Panc1 (cell line): ENCODE data around the gene CPNE7. TPM values are rescaled to one million over a fixed set of nuclear protein-coding genes. Genes with fewer than 3 reads are reported as not detected.

Experiments
- ATAC-seq: fragments of 200-7000 bp; cut with Tn5 transposase; 2 replicates; pipeline ENCODE4 v1.9.1; 2020; ENCODE audit warnings: mild to moderate bottlenecking, moderate library complexity
- BruUV-seq: library from RNA; stranded (reverse); fragments of 400-500 nt; replicated peaks from 2 replicates; lab custom pipeline; 2021; lab: Mats Ljungman, UMichigan
- CTCF ChIA-PET: fragments of 300-600 bp; sonication (Branson Sonifier 250); formaldehyde crosslinking; loops from one replicate; lab custom pipeline; 2022; ENCODE audit warnings: antibody characterized with exemption; lab: Charles Lee
- POLR2A ChIA-PET: fragments of 300-600 bp; sonication (Branson Sonifier 250); formaldehyde crosslinking; loops from one replicate; lab custom pipeline; 2022; ENCODE audit warnings: antibody characterized with exemption; lab: Charles Lee
- DNase-seq: peaks from one replicate; pipeline ENCODE4 v3.0.0-alpha.2; 2010; ENCODE audit warnings: low read depth, low spot score
- H3K27ac ChIP-seq: 2 replicates; pipeline ENCODE4 v1.5.1; 2011; ENCODE audit warnings: mild to moderate bottlenecking, low read length, inconsistent platforms
- H3K27me3 ChIP-seq: fragments of 200-500 bp; sonication (Bioruptor generic); 2 replicates; pipeline ENCODE4 v1.6.0; 2014; ENCODE audit warnings: low read length, inconsistent platforms; ENCODE audit not compliant: control insufficient read depth, insufficient read depth
- H3K36me3 ChIP-seq: fragments of 200-500 bp; sonication (Bioruptor generic); 2 replicates; pipeline ENCODE4 v1.5.1; 2014; ENCODE audit warnings: inconsistent platforms, mild to moderate bottlenecking, low read length, moderate library complexity; ENCODE audit not compliant: control insufficient read depth, insufficient read depth
- H3K4me1 ChIP-seq: 2 replicates; pipeline ENCODE4 v1.5.1; 2011; ENCODE audit warnings: inconsistent platforms, mild to moderate bottlenecking, low read length, moderate library complexity; ENCODE audit not compliant: control insufficient read depth, insufficient read depth
- H3K4me3 ChIP-seq, 2 experiments: 2 replicates each; pipeline ENCODE4 v1.5.1; 2011 to 2012; ENCODE audit warnings: low read depth in 2 of 2, low read length in 2 of 2, mild to moderate bottlenecking in 2 of 2, inconsistent platforms in 1 of 2, moderate library complexity in 1 of 2
- H3K9me3 ChIP-seq: fragments of 200-500 bp; sonication (Bioruptor generic); 2 replicates; pipeline ENCODE4 v1.5.1; 2014; ENCODE audit warnings: low read depth, mild to moderate bottlenecking, inconsistent platforms, low read length, moderate library complexity; ENCODE audit not compliant: control insufficient read depth, insufficient read depth
- POLR2AphosphoS5 ChIP-seq: IDR thresholded peaks from 2 replicates; pipeline ENCODE4 v1.6.1; 2012; ENCODE audit warnings: mild to moderate bottlenecking, low read depth, low read length, moderate library complexity
- SIN3A ChIP-seq: IDR thresholded peaks from 2 replicates; pipeline ENCODE4 v1.6.1; 2012; ENCODE audit warnings: low read depth, mild to moderate bottlenecking, low read length, moderate library complexity, borderline replicate concordance; ENCODE audit not compliant: insufficient read depth
- TCF7L2 ChIP-seq: IDR thresholded peaks from 2 replicates; pipeline ENCODE4 v1.6.1; 2011; ENCODE audit warnings: mild to moderate bottlenecking, low read depth, low read length, inconsistent platforms
- in situ Hi-C: cut with HindIII; loops from 2 replicates; pipeline ENCODE4 v1.10.0; 2016; ENCODE audit warnings: low sequenced_read_pairs, low pct_unique_long_range_greater_than_20kb
- intact Hi-C: fragments of 100-400 bp; cut with micrococcal nuclease; formaldehyde crosslinking; loops from one replicate; pipeline ENCODE4 v1.10.0; 2022; ENCODE audit not compliant: unreplicated experiment
- total RNA-seq: library from RNA; stranded (reverse); gene quantifications from one replicate; pipeline ENCODE4 v1.2.1, GENCODE V29; 2021; ENCODE audit not compliant: unreplicated experiment
- TF ChIP-seq, protein P1 (sequence below): fragments of 450-650 bp; IDR thresholded peaks from 2 replicates; pipeline ENCODE4 v1.5.1; 2017; ENCODE audit warnings: mild to moderate bottlenecking
- TF ChIP-seq, protein P2 (sequence below), 2 experiments: IDR thresholded peaks; 2 replicates each; pipeline ENCODE4 v1.6.1; 2011 to 2012; ENCODE audit warnings: low read depth in 2 of 2, control low read depth in 1 of 2, low read length in 1 of 2, mild to moderate bottlenecking in 1 of 2, moderate library complexity in 1 of 2; ENCODE audit not compliant: insufficient read depth in 1 of 2

Gene CPNE7
- total RNA-seq, 1 experiment from 2014 or later: 32.7 TPM

DNA sequence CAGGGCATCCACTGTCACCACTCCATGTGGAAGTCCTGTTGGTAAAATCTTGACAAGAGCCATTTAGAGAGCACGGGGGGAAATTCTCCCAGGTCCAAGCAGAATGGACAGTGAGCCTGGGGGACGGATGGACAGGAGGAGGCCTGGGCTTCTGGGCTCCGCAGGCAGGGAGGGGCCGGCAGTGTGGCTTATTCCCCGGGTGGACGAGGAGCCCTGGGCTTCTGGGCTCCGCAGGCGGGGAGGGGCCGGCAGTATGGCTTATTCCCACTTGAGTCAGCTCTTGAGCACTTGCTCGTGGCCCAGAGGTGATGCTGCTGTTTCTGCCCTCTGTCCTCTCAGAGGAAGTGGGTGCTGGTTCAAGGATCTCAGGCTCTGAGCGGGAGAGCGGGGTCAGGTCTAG, 37.3 kb upstream of the CPNE7 start:
- ChIA-PET POLR2A (no interaction called here), CTCF (no interaction called here)
- no peak for ATAC-seq
- in situ Hi-C loops (no loop called here), intact Hi-C loops (no loop called here)
- Histone ChIP-seq H3K4me3 (no peak overlapping the region), H3K4me1 (no peaks in the 10 kb centered on the region), H3K9me3 (no peaks in the 10 kb centered on the region), H3K27ac (no peak overlapping the region), H3K27me3 (no peaks in the 10 kb centered on the region), H3K36me3 (no peaks in the 10 kb centered on the region; the same call in none of the 2 replicates)
- TF ChIP-seq, protein P1, sequence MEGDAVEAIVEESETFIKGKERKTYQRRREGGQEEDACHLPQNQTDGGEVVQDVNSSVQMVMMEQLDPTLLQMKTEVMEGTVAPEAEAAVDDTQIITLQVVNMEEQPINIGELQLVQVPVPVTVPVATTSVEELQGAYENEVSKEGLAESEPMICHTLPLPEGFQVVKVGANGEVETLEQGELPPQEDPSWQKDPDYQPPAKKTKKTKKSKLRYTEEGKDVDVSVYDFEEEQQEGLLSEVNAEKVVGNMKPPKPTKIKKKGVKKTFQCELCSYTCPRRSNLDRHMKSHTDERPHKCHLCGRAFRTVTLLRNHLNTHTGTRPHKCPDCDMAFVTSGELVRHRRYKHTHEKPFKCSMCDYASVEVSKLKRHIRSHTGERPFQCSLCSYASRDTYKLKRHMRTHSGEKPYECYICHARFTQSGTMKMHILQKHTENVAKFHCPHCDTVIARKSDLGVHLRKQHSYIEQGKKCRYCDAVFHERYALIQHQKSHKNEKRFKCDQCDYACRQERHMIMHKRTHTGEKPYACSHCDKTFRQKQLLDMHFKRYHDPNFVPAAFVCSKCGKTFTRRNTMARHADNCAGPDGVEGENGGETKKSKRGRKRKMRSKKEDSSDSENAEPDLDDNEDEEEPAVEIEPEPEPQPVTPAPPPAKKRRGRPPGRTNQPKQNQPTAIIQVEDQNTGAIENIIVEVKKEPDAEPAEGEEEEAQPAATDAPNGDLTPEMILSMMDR: no peak
- no peak for TF ChIP-seq SIN3A
- no peak for TF ChIP-seq POLR2AphosphoS5
- TF ChIP-seq TCF7L2: no peak
- TF ChIP-seq, protein P2, sequence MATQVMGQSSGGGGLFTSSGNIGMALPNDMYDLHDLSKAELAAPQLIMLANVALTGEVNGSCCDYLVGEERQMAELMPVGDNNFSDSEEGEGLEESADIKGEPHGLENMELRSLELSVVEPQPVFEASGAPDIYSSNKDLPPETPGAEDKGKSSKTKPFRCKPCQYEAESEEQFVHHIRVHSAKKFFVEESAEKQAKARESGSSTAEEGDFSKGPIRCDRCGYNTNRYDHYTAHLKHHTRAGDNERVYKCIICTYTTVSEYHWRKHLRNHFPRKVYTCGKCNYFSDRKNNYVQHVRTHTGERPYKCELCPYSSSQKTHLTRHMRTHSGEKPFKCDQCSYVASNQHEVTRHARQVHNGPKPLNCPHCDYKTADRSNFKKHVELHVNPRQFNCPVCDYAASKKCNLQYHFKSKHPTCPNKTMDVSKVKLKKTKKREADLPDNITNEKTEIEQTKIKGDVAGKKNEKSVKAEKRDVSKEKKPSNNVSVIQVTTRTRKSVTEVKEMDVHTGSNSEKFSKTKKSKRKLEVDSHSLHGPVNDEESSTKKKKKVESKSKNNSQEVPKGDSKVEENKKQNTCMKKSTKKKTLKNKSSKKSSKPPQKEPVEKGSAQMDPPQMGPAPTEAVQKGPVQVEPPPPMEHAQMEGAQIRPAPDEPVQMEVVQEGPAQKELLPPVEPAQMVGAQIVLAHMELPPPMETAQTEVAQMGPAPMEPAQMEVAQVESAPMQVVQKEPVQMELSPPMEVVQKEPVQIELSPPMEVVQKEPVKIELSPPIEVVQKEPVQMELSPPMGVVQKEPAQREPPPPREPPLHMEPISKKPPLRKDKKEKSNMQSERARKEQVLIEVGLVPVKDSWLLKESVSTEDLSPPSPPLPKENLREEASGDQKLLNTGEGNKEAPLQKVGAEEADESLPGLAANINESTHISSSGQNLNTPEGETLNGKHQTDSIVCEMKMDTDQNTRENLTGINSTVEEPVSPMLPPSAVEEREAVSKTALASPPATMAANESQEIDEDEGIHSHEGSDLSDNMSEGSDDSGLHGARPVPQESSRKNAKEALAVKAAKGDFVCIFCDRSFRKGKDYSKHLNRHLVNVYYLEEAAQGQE (IDR thresholded peaks at IDR 0.05; ENCODE audit: insufficient read depth in 1 of 2, low read depth in 2 of 2, low read length in 1 of 2): no peak
- no peak for DNase-seq
- no TSS peak for BruUV-seq

DNA sequence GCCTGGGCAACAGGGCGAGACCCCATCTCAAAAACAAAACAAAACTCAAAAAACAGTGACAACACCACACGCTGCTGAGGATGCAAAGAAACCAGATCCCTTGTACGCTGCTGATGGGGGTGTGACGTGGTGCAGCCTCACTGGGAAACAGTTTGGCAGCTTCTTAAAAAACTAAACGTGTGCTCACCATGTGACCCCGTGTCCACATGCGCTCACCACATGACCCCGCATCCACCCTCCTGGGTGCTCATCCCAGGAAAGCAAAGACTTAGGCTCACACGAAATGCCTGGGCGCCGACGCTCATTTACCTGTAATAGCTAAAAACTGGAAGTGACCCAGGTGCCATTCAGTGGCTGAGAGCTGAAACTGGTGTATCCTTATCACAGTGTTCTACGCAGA, 35.0 kb upstream of the CPNE7 start:
- in situ Hi-C loops (no loop called here), intact Hi-C loops (no loop called here)
- Histone ChIP-seq H3K36me3 (no peaks in the 10 kb centered on the region), H3K4me3 (no peak overlapping the region), H3K27ac (no peak overlapping the region), H3K27me3 (no peaks in the 10 kb centered on the region), H3K4me1 (no peaks in the 10 kb centered on the region), H3K9me3 (no peaks in the 10 kb centered on the region)
- ATAC-seq (no peak), DNase-seq (no peak)
- BruUV-seq: no TSS peak
- POLR2A ChIA-PET: no interaction called here
- TF ChIP-seq TCF7L2: no peak
- TF ChIP-seq, protein P1: no peak
- no peak for TF ChIP-seq SIN3A
- TF ChIP-seq, protein P2 (IDR thresholded peaks at IDR 0.05; ENCODE audit: insufficient read depth in 1 of 2, low read depth in 2 of 2, low read length in 1 of 2): no peak
- TF ChIP-seq POLR2AphosphoS5: no peak
- CTCF ChIA-PET: no interaction called here
